PC-9 (cell line): ENCODE results near the gene PAXX.

Experiments
- EZH2 ChIP-seq: fragments of 200-600 bp; sonication (generic); IDR thresholded peaks from 2 replicates; pipeline ENCODE4 v1.8.0; 2017; ENCODE audit warnings: antibody characterized with exemption, low read depth
- TF ChIP-seq, protein P1 (sequence below): fragments of 200-600 bp; sonication (generic); conservative IDR thresholded peaks from 2 replicates; pipeline ENCODE4 v1.6.1; 2017; ENCODE audit warnings: mixed run types, antibody characterized with exemption, mild to moderate bottlenecking, moderate library complexity

GRCh38 chr9:136975644-136976043 lies 16.6 kb upstream of the PAXX start:
- TF ChIP-seq, protein P1, sequence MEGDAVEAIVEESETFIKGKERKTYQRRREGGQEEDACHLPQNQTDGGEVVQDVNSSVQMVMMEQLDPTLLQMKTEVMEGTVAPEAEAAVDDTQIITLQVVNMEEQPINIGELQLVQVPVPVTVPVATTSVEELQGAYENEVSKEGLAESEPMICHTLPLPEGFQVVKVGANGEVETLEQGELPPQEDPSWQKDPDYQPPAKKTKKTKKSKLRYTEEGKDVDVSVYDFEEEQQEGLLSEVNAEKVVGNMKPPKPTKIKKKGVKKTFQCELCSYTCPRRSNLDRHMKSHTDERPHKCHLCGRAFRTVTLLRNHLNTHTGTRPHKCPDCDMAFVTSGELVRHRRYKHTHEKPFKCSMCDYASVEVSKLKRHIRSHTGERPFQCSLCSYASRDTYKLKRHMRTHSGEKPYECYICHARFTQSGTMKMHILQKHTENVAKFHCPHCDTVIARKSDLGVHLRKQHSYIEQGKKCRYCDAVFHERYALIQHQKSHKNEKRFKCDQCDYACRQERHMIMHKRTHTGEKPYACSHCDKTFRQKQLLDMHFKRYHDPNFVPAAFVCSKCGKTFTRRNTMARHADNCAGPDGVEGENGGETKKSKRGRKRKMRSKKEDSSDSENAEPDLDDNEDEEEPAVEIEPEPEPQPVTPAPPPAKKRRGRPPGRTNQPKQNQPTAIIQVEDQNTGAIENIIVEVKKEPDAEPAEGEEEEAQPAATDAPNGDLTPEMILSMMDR, result no peak
- no peak for TF ChIP-seq EZH2
